Activated CD4-positive, alpha-beta T cell treated with anti-CD3 and anti-CD28 coated beads, Interleukin-2, amount 50 U/mL, for 48 hours (primary cell): ENCODE data around the gene FNBP1L.
"Not testable (repeated sequence)": the region's sequence is repeated elsewhere in the genome, so short reads cannot be mapped to it uniquely, and the experiment has no call there.

Experiments
- DNase-seq, 2 experiments: peaks; one replicate each; pipeline ENCODE4 v3.0.0-alpha.2; 2020

FNBP1L gene

GRCh38 chr1:93537924-93538323, 90.0 kb downstream of the FNBP1L start:
- no peak for DNase-seq

GRCh38 chr1:93541045-93541444, 93.1 kb downstream of the FNBP1L start:
- no peak for DNase-seq

GRCh38 chr1:93542398-93542797, 94.5 kb downstream of the FNBP1L start:
- no peak for DNase-seq

DNA sequence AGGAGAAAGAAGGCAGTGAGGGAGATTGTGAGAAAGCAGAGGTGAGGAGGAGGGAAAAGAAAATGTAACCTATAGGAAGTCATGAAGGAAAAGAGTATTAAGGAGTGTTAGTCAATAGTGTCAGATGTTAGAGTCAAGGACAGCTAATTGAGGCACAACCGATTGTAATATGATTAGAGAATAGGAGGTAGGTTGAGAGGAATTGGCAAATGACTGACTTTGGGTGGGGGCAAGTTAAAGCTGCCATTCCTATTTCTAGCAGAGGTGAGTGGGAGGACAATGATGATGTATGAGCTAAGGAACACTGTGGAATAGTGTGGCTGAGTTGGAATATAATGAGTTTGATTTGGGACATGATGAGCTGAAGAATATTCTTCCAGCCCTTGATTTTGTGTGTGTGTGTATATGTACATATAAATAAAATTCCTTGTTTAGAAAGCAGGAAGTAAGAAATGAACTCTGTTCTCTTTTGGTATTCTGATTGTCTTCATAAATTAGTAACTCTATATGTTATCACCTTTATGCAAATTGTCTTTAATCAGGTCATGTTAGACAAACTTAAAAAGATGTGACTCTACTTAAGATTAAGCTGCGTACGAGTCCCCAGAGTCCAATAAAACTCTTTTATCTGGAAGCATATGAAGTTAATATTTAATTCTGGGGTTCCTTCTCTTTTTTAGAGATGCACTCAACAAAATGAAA, 98.4 kb downstream of the FNBP1L start:
- DNase-seq, result no peak

- DNase-seq, result no peak
Measured at GRCh38 chr1:93549131-93549530, 101.2 kb downstream of the FNBP1L start.

- DNase-seq, result no peak
Measured at GRCh38 chr1:93549811-93550210, 101.9 kb downstream of the FNBP1L start.

GRCh38 chr1:93552741-93553455, 105.0 kb downstream of the FNBP1L start:
- no peak for DNase-seq

DNA sequence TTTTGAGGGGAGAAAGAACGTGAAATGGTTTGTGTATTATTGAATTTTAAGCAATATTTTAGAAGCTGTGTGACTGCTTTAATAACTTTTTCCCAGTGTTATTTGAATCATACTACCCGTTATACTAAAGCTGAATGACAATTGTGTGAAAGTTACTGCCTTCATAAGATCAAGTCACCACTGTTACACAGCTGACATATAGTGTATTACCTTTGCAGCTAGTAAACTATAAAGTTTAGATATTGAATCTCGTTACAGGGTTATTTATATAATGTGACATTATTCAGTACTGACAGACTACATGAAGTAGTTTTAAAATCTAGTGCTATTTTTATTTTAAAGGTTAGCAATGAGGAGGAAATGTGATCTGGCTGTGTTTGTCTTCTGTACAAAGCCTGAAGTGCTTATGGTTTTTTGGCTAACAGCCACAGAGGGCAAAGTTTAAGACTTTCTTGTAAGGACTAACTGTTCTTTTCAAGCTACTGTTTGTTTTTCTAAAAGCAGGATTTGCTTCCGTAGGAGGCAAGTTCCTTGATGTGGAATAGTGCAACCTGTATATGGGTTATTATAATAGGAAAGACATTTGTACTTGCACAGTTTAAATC, 106.1 kb downstream of the FNBP1L start:
- not testable (repeated sequence) for DNase-seq

DNA sequence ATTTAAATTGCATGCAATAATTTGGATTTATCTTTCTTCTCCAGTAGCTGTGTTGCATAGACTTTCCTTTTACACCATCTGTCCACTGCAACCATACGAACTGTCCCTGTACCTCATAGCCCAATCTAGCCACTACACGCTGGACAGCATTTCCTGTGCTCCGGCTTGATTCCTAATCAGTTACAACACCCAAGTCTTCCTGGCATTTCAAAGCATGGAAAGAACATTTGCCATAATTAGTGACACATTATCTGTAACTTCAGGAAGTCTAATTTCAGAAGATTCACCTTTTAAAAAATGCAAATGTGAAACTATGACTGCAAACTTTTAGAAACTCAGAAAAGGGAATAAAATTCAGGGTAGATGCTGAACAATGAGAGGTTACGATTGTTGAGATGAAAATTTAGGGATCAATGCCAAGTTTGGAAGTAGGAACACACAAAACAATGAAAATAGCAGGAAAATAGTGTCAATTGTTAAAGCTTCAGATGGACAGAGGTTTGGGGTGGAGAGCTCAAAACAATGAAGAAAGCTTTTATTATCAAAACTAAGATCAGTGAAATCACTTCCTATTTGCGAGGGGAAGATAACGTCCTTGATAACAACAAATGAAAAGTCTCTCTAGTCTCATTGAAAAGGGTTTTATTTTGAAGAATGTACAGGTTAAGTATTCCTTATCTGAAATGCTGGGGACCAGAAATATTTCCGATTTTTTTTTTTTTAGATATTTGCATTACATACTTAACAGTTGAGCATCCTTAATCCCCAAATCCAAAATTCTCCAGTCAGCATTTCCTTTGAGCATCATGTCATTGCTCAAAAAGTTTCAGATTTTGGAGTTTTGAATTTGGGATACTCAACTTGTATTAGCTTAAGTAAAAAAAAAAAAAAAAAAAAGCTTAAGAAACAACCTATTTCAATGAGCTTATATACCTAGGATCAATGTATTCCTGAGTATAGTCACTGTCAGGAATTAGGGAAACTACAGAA, 107.3 kb downstream of the FNBP1L start:
- DNase-seq, result no peak

GRCh38 chr1:93556291-93556690, 108.4 kb downstream of the FNBP1L start:
- no peak for DNase-seq

DNA sequence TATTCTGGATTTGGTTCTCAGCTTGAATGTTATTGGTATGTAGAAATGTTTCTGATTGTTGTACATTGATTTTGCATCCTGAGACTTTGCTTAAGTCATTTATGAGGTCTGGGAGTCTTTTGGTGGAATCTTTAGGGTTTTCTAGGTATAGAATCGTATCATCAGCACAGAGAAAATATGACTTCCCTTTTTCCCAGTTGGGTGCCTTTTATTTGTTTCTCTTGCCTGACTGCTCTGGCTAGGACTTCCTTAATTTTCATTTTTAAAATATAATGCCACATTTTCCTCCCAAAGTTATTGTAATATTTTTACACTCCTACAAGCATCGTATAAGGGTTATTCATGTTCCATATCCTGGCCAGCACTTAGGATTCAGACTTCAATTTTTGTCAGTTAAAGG, 111.1 kb downstream of the FNBP1L start:
- DNase-seq, result no peak

- no peak for DNase-seq
Measured at GRCh38 chr1:93559695-93560094, 111.8 kb downstream of the FNBP1L start.

- no peak for DNase-seq
Measured at GRCh38 chr1:93565496-93566206, 117.7 kb downstream of the FNBP1L start.

GRCh38 chr1:93566227-93566626, 118.3 kb downstream of the FNBP1L start:
- DNase-seq, result no peak

GRCh38 chr1:93567255-93567918, 119.5 kb downstream of the FNBP1L start:
- no peak for DNase-seq

DNA sequence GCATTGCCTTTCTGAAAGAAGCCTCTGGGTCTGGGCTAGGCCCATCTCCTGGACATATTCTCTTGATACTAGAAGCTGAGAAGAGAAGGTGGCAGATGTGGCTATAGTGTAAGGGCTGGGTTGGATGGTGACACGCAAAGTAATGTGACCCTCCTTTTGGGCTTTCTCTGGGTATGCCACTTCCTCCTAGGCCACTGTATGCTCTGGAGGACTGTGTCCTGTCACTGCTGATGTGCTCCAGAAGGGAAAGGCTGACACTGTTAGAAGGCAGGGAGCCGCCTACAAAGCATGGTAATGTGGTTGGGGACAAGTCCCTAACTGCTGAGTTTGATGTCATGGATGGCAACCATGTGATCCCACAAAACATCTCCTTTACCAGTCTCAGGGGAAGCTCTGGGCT, 121.6 kb downstream of the FNBP1L start:
- no peak for DNase-seq

GRCh38 chr1:93571623-93572310, 123.8 kb downstream of the FNBP1L start:
- no peak for DNase-seq

DNA sequence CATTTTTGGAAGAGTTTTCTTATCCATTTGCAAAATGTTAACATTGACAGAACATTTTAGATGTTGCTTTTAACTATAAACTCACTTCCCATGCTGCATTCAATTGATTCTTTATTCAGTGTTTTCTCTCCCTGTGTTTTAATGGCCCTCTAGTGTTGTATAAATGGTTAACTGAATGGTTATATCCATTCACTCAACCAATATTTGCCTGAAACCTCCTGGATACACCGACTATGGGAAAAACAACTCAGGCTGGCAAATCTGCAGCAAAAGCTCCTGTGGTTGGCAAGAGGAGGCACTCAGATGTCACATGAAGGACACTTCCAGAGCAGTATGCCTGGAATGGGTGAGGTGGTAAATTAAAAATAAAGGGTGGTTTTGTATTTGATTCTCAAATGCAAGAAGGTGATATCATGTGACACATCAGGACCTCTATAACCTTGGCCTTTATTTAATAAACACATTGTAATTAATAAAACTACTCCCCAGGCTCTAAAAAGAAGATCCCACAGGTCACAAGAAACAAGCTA, 126.1 kb downstream of the FNBP1L start:
- DNase-seq, result no peak

DNA sequence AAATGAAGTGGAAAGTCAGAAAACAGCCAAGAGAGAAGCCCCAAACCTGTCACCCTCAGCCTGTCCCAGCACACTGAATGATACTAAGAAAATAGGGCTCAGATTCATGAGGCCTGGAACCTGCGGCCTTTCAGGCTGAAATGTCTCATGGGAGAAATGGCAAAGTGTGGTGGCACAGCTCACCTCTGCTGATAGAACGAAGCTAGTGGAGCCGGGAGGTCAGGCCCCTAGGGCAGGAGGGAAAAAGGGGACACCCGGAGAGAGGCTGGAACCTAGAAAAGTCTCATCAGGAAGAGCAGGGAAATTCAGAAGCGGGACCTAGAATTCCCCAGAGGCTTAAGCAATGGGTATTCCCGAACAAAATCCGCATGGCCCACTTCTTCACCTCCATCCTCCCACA, 126.6 kb downstream of the FNBP1L start:
- no peak for DNase-seq

DNA sequence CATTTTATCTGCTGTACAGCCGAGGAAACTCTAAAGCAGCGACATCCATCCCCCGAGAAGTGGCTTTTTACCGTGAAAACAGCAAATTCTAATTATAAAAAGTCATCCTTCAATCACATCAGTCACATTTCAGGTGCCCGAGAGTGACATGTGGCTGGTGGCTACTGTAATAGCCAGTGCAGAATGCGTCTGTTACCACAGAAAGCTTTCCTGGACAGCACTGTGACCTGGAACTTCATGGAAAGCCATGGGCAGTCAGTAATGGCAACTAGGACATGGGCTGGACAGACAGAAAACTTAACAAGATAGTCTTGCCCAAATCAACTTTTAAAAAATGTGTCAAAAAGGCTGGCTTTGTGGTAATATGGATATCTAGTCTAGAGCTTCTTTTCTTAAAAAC, 127.1 kb downstream of the FNBP1L start:
- DNase-seq, result no peak
